GM21515 (cell line): ENCODE data around the gene VPS37C.
"Not testable (repeated sequence)": the region's sequence is repeated elsewhere in the genome, so short reads cannot be mapped to it uniquely, and the experiment has no call there.

Experiments used
- ATAC-seq: cut with Tn5 transposase; IDR thresholded peaks from one replicate; pipeline ENCODE4 v1.9.1; 2021; ENCODE audit not compliant: unreplicated experiment

The VPS37C gene

DNA sequence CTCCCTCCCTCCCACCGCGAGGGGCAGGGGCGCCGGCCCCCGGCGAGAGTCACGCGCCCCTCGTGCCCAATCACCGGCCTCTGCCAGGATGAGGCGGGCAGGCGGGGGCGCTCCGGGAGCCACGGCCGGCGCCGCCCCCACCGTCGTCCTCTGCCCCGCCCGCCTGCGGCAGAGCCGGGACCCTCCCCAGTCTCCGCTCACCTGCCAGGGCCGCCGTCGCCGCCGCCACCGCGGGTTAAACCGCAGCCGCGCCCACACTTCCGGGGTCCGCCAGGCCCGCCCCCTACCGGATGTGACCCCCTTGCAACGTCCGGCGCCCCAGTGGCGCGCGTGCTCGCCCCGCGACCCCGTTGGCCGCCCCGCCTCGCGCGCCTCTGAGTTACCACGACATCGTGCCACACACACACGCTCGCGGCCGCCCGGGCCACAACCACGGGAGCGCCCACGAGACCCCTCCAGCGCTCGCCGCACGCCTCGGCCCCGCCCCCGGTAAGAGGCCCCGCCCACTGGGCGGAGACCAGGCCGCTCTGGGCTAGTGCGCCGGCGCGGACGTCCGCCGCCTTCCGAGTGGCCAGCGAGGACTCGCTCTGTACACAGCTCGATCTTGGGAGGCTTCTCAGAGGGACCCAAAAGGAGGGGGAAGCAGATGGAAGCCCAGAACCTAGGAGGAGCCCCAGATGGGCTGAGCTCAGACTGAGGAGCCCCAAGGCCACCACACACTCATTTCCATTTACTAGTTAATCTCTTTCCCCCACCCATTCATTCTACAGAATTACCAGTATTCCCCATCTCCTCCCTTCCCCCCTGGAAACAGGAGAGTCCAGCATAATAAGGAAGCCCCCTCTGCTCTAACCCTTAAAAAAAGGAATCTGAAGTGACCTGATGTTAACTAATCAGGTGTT, at the start of gene VPS37C:
TSS of gene VPS37C (minus strand) at position 237 of the 902 bp plus-strand sequence. CDS start 22,597 bp downstream, outside the sequence.
- peak; percentile 70 for ATAC-seq

- ATAC-seq, result not testable (repeated sequence)
Observed at GRCh38 chr11:61210629-61211028, 49.4 kb upstream of the VPS37C start.

- not testable (repeated sequence) for ATAC-seq
Observed at GRCh38 chr11:61207636-61208310, 46.5 kb upstream of the VPS37C start.

- not testable (repeated sequence) for ATAC-seq
Observed at GRCh38 chr11:61204502-61205059, 43.4 kb upstream of the VPS37C start.

- ATAC-seq, result not testable (repeated sequence)
Observed at GRCh38 chr11:61203873-61204272, 42.6 kb upstream of the VPS37C start.

DNA sequence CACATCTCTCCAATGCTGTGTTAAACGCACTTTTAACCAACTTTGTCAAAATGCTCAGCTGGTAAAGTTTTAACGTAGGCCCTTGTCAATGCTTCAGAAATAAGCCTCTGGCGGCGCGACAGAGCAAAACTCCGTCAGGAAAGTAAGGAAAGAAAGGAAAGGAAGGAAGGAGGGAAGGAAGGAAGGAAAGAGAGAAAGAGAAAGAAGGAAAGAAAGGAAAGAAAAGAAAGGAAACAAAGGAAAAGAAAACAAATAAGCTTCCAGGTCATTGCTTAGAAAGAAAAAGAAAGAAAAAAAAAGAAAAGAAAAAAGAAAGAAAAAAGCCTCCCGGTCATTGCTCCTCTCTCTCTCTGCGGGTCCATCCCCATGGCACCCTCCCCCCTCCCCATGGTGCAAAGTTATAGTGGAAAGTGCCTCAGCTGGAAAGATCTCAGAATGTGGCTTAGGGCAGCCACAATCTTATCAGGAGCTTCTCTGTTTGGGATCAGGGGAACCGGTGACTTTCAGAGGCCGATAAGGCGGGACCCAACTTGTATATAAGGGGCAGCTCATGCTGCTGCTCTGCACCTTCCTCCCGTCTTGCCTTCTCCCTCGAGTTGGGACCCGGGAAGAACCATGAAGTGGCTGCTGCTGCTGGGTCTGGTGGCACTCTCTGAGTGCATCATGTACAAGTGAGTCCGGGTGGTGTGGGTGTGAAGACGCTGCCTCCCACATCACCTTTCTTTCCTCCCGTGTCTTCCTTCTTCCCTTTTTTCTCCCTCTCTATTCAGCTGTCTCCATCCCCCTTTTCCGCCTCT, 41.9 kb upstream of the VPS37C start, which contains the start of gene PGA3:
TSS of gene PGA3 (plus strand) at position 566 of the 797 bp plus-strand sequence. CDS start at position 616, 50 bp downstream.
- ATAC-seq, result not testable (repeated sequence)

DNA sequence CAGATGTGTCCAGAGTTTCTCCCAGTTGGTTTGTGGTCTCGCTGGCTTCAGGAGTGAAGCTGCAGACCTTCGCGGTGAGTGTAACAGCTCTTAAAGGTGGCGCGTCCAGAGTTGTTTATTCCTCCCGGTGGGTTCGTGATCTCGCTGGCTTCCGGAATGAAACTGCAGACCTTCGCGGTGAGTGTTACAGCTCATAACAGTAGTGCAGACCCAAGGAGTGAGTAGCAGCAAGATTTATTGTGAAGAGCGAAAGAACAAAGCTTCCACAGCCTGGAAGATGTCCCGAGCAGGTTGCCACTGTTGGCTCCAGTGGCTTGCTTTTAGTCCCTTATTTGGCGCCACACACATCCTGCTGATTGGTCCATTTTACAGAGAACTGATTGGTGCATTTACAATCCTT, 40.2 kb upstream of the VPS37C start:
- no peak for ATAC-seq

- ATAC-seq, result no peak
Observed at GRCh38 chr11:61198948-61199523, 37.8 kb upstream of the VPS37C start.

DNA sequence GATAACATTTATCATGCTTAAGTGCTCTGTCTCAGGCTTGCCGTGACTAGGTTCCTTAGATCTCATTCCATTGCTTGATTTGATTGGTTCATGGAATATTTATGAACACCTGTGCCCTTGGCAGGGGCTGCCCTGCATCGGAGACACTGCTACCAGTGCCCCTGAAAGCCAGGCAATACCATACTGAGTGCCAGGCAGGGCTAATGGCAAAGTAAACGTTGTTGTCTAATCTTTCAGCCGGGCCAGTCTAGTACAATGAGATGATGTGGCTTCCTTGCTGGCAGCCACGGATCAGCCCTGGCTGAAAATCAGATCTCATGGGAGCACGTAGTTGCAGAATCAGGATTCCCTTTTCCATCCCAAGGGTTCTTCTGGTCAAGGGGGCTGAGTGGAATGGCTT, 37.1 kb upstream of the VPS37C start:
- ATAC-seq, result no peak

- ATAC-seq, result no peak
Observed at GRCh38 chr11:61195719-61196118, 34.5 kb upstream of the VPS37C start.

DNA sequence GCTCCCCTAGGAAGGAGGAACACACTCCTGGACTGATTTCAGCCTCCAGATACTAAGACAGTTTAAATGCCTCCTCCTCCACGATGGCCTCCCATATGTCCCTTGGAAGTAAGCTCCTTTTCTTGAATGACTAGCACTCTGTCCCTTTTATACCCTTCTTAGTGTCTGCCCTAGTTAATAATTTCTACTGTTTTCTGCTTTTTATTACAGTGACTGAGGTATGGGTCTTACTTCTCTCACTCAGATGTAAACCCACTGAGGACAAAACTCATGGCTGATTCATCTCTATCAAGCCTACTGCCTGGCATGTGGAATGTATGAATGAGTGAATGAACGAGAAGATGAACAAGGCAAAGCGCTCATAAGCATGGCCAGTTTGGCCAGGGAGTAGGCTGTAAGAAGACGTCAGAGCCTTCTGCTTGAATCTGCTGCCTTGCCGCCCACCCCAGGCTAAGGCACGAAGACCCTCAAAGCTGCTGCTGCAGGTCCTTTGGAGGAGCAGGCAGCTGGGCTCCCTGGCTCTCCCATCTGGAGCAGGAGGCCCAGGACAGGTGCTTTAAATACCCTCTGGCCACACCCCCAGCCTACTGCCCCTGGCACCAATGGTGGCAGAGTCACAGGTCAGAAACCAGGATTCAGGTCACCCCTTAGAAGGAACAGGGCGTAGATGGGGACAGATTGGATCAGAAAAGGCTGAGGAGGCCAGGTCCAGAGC, 33.9 kb upstream of the VPS37C start:
- ATAC-seq, result no peak

DNA sequence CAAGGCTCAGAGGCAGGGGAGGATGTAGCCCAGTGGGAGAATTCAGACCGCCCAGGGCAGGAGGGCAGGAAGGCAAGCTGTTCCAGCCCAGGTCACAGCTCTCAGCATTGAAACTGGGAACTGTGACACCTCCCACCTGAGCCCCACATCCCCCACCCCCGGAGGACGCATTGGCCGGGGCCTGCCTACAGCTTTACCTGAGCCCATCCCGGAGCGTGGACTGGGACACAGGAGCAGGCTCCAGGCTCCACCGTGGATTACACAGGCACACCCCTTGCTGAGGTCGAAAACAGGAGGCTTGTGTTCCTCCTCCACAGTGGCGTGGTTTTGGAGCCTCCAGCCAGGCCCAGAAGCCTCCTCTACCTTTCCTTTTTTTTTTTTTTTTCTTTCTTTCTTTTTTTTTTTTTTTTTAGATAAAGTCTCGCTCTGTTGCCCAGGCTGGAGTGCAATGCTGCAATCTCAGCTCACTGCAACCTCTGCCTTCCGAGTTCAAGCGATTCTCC, 33.0 kb upstream of the VPS37C start:
- no peak for ATAC-seq

- ATAC-seq, result no peak
Observed at GRCh38 chr11:61193596-61193995, 32.4 kb upstream of the VPS37C start.

- ATAC-seq, result no peak
Observed at GRCh38 chr11:61189933-61190332, 28.7 kb upstream of the VPS37C start.

DNA sequence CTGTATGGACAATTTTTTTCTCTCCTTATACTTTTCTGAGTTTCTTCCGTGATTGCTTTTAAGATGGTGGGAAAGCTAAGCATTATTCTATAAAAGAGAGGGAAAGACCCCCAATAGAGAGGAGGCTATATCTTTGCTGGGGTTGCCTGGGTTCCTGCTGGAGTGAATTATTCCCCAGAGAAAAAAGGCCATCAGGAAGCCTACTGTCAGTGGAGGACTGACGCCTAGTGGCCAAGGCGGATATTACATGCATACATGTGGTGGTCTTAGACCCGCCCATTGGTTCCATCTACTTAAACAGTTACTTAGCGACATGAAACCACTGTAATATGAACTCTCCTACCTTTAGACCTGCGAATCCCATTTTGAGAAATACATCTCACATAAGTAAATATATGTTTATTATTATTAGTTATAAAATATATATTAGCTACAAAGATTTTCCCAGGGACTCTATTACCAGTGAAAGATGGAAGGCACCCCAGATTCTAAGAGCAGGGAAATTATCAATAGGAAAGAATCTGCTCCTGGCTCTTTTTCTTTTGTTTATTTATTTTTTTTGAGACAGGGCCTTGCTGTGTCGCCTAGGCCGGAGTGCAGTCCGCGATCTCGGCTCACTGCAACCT, 26.4 kb upstream of the VPS37C start:
- no peak for ATAC-seq

GRCh38 chr11:61186504-61186903, 25.3 kb upstream of the VPS37C start:
- no peak for ATAC-seq

DNA sequence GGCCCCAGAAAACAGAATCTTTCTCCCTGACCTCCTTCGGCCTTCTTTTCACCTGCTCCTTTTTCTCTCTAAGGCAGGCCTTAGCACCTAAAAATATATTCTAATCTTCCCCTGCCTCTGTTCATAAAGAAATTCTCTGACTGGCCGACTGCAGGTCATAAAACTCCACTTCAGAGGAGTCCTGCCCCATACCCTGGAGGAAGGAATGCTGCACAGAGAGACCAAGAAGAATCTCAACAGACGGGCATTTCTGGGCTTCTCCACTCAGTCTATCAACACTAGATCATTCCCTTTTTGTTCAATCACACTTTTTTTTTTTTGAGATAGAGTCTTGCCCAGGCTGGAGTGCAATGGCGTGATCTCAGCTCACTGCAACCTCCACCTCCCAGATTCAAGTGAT, 22.4 kb upstream of the VPS37C start:
- no peak for ATAC-seq

DNA sequence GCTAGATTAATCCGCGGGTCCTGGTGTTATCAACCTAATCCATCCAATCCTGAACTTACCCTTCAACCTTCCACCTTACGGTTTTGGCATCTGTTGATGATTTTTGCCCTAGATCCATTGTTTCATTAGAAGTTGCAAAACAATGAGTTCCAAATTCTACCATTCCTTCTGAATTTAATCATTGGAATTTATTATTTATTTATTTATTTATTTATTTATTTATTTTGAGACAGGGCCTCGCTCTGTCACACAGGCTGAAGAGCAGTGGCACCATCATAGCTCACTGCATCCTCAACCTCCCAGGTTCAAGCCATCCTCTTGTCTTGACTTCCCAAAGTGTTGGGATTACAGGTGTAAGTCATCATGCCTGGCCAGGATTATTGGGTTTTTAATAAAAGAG, 20.3 kb upstream of the VPS37C start:
- no peak for ATAC-seq

DNA sequence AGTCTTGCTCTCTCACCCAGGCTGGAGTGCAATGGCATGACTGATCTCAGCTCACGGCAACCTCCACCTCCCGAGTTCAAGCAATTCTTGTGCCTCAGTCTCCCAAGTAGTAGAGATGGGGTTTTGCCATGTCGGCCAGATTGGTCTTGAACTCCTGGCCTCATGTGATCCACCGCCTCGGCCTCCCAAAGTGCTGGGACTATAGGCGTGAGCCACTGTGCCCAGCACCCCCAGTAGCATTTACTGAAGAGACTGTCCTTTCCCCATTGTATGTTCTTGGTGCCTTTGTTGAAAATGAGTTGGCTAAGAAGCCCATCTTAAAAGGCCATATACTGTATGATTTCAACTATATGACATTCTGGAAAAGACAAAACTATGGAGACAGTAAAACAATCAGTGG, 19.0 kb upstream of the VPS37C start:
- ATAC-seq, result not testable (repeated sequence)
